ENCODE results near the gene GPR61.

The GPR61 gene

GRCh38 chr1:109502364-109502851 is 37.3 kb upstream of the GPR61 start:
- no peak overlapping the region for H3K27ac ChIP-seq
- H3K9me3 ChIP-seq (ENCODE audit: low read depth, low read length) = no peaks in the 10 kb centered on the region
- TF ChIP-seq POLR2AphosphoS5 (IDR thresholded peaks at IDR 0.05; ENCODE audit: borderline replicate concordance, low read depth, low read length) = no peak
- TF ChIP-seq FOXP2 (optimal IDR thresholded peaks at IDR 0.05; ENCODE audit: control extremely low read depth, extremely low read length, insufficient read depth) = no peak
- no peak for TF ChIP-seq EZH2 (IDR thresholded peaks at IDR 0.05)
- H3K9ac ChIP-seq (ENCODE audit: insufficient read length) = no peak overlapping the region
- H3K4me3 ChIP-seq = no peak overlapping the region
- DNase-seq (ENCODE audit: low read depth, low spot score) = no peak
- no peaks in the 10 kb centered on the region for H3K36me3 ChIP-seq (ENCODE audit: insufficient read depth, low read length)

DNA sequence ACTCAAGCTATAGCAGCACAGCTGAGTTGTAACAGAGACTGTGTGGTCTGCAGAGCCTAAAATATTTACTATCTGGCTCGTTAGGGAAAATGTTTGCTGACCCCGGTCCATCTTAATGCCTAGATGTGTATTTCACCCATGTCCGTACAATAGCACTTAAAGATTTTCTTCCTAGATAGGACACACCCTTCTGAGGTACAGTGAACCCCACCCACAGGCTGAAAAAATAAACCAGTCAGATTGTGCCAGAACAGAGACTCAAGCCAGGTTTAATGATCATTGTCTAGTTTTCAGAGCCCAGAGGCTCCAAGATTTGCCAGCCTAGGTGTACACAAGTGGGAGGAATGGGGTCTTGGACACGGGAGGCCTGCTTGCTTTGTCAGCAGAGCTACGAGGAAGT is 35.7 kb upstream of the GPR61 start:
- Histone ChIP-seq H3K27ac (no peak overlapping the region), H3K4me3 (no peak overlapping the region), H3K9me3 (ENCODE audit: low read depth, low read length) (no peaks in the 10 kb centered on the region), H3K9ac (ENCODE audit: insufficient read length) (no peak overlapping the region), H3K36me3 (ENCODE audit: insufficient read depth, low read length) (no peaks in the 10 kb centered on the region)
- DNase-seq (ENCODE audit: low read depth, low spot score) = no peak
- TF ChIP-seq FOXP2 (optimal IDR thresholded peaks at IDR 0.05; ENCODE audit: control extremely low read depth, extremely low read length, insufficient read depth) (no peak), EZH2 (IDR thresholded peaks at IDR 0.05) (no peak), POLR2AphosphoS5 (IDR thresholded peaks at IDR 0.05; ENCODE audit: borderline replicate concordance, low read depth, low read length) (no peak)

- no peak overlapping the region for H3K27ac ChIP-seq
- no peak overlapping the region for H3K9ac ChIP-seq (ENCODE audit: insufficient read length)
- H3K4me3 ChIP-seq = no peak overlapping the region
- DNase-seq (ENCODE audit: low read depth, low spot score) = no peak
- H3K36me3 ChIP-seq (ENCODE audit: insufficient read depth, low read length) = no peaks in the 10 kb centered on the region
- no peaks in the 10 kb centered on the region for H3K9me3 ChIP-seq (ENCODE audit: low read depth, low read length)
- TF ChIP-seq FOXP2 (optimal IDR thresholded peaks at IDR 0.05; ENCODE audit: control extremely low read depth, extremely low read length, insufficient read depth) = no peak
- TF ChIP-seq EZH2 (IDR thresholded peaks at IDR 0.05) = no peak
- TF ChIP-seq POLR2AphosphoS5 (IDR thresholded peaks at IDR 0.05; ENCODE audit: borderline replicate concordance, low read depth, low read length) = no peak
Observed at GRCh38 chr1:109504974-109505373, 34.7 kb upstream of the GPR61 start.

DNA sequence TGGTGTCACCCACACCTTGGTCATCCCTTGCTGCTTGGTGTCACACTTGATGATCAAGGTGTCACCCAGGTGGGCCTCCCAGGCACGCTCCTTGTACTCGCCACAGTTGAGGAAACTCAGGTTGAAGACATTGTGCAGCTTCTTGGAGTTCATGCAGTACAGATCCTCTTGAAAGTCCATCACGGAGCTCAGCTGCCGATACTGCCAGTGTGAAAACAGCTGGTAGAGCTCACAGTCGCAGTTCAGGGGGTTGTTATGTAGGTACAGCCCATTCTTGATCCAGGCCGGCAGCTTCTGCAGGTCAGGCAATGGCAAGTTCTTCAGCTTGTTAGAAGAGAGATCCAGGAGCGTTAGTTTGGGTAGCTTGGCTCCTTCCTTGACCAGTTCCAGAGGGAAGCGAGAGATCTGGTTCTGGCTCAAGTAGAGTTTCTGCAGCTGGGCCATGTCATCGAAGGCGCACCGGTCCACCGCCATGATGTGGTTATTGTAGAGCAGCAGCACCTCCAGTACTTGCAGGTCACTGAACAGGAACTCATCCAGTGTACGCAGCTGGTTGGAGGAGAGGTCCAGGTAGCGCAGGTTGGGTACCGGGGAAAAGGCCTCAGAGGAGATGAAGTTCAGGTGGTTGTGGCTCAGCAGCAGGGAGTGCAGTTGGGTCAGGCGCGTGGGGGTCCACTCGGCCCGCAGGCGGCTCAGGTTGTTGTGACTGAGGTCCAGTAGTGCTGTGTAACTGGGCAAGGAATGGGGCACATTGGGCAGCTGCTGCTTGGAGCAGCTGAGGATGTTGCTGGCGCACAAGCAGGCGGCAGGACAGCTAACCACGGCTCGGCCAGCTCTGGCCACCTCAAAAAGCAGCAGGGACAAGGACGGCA is 31.4 kb upstream of the GPR61 start:
- no peak for TF ChIP-seq FOXP2 (optimal IDR thresholded peaks at IDR 0.05; ENCODE audit: control extremely low read depth, extremely low read length, insufficient read depth)
- TF ChIP-seq EZH2 (IDR thresholded peaks at IDR 0.05) = no peak
- no peak for TF ChIP-seq POLR2AphosphoS5 (IDR thresholded peaks at IDR 0.05; ENCODE audit: borderline replicate concordance, low read depth, low read length)
- no peaks in the 10 kb centered on the region for H3K9me3 ChIP-seq (ENCODE audit: low read depth, low read length)
- no peak overlapping the region for H3K27ac ChIP-seq
- H3K36me3 ChIP-seq (ENCODE audit: insufficient read depth, low read length) = no peaks in the 10 kb centered on the region
- H3K9ac ChIP-seq (ENCODE audit: insufficient read length) = no peak overlapping the region
- no peak for DNase-seq (ENCODE audit: low read depth, low spot score)
- no peak overlapping the region for H3K4me3 ChIP-seq

- no peaks in the 10 kb centered on the region for H3K9me3 ChIP-seq (ENCODE audit: low read depth, low read length)
- TF ChIP-seq POLR2AphosphoS5 (IDR thresholded peaks at IDR 0.05; ENCODE audit: borderline replicate concordance, low read depth, low read length) (no peak), FOXP2 (optimal IDR thresholded peaks at IDR 0.05; ENCODE audit: control extremely low read depth, extremely low read length, insufficient read depth) (no peak), EZH2 (IDR thresholded peaks at IDR 0.05) (no peak)
- H3K4me3 ChIP-seq = peak overlapping the region; percentile 80
- no peak for DNase-seq (ENCODE audit: low read depth, low spot score)
- no peak overlapping the region for H3K27ac ChIP-seq
- no peaks in the 10 kb centered on the region for H3K36me3 ChIP-seq (ENCODE audit: insufficient read depth, low read length)
- no peak overlapping the region for H3K9ac ChIP-seq (ENCODE audit: insufficient read length)
Observed at GRCh38 chr1:109508873-109509175, 30.8 kb upstream of the GPR61 start.

GRCh38 chr1:109509176-109510134 is 30.2 kb upstream of the GPR61 start, which contains the start of gene AMIGO1:
Gene AMIGO1 (minus strand): TSS chr1:109509727. CDS start chr1:109508912, 815 bp downstream.
- H3K9me3 ChIP-seq (ENCODE audit: low read depth, low read length) = no peaks in the 10 kb centered on the region
- H3K36me3 ChIP-seq (ENCODE audit: insufficient read depth, low read length) = no peaks in the 10 kb centered on the region
- peak within 1 kb of the TSS; percentile 69 for H3K9ac ChIP-seq (ENCODE audit: insufficient read length)
- H3K4me3 ChIP-seq = peak within 1 kb of the TSS; percentile 80
- TF ChIP-seq POLR2AphosphoS5 (IDR thresholded peaks at IDR 0.05; ENCODE audit: borderline replicate concordance, low read depth, low read length) (no peak), EZH2 (IDR thresholded peaks at IDR 0.05) (no peak), FOXP2 (optimal IDR thresholded peaks at IDR 0.05; ENCODE audit: control extremely low read depth, extremely low read length, insufficient read depth) (no peak)
- DNase-seq (ENCODE audit: low read depth, low spot score) = no peak
- H3K27ac ChIP-seq = no peak within 1 kb of the TSS

- no peak for DNase-seq (ENCODE audit: low read depth, low spot score)
Observed at GRCh38 chr1:109513110-109513710, 26.5 kb upstream of the GPR61 start.

More at GRCh38 chr1:109513110-109513710, 26.5 kb upstream of the GPR61 start:
- no peaks in the 10 kb centered on the region for H3K9me3 ChIP-seq (ENCODE audit: low read depth, low read length)
- no peak overlapping the region for H3K27ac ChIP-seq
- no peak overlapping the region for H3K4me3 ChIP-seq
- H3K36me3 ChIP-seq (ENCODE audit: insufficient read depth, low read length) = no peaks in the 10 kb centered on the region
- H3K9ac ChIP-seq (ENCODE audit: insufficient read length) = no peak overlapping the region
- TF ChIP-seq POLR2AphosphoS5 (IDR thresholded peaks at IDR 0.05; ENCODE audit: borderline replicate concordance, low read depth, low read length) (no peak), EZH2 (IDR thresholded peaks at IDR 0.05) (no peak), FOXP2 (optimal IDR thresholded peaks at IDR 0.05; ENCODE audit: control extremely low read depth, extremely low read length, insufficient read depth) (no peak)

Measured in SK-N-MC (cell line).